CD4-positive, alpha-beta memory T cell (primary cell): ENCODE measurements around the gene ZNF777. TPM values are rescaled to one million over a fixed set of nuclear protein-coding genes. Genes with fewer than 3 reads are reported as not detected.

Experiments used
- CTCF ChIA-PET: fragments of 350-600 bp; sonication (Branson Sonifier 250); formaldehyde crosslinking; loops from one replicate; lab custom pipeline; 2021; ENCODE audit warnings: inconsistent platforms; ENCODE audit not compliant: partially characterized antibody; lab: Charles Lee
- POLR2A ChIA-PET: fragments of 350-600 bp; sonication (Branson Sonifier 250); formaldehyde crosslinking; loops from one replicate; lab custom pipeline; 2021; ENCODE audit not compliant: partially characterized antibody; lab: Charles Lee
- DNase-seq, 5 donors: peaks; one replicate each; pipeline versions ENCODE4 v3.0.0 to v3.0.0-alpha.2; 2020 to 2022; ENCODE audit warnings: mixed read lengths in 1 of 5
- H3K27ac ChIP-seq: one replicate; pipeline ENCODE4 v1.7.0; 2013; ENCODE audit warnings: low read depth, low read length
- H3K27me3 ChIP-seq: 2 replicates; pipeline ENCODE4 v1.7.0; 2013; ENCODE audit warnings: mild to moderate bottlenecking, low read length, moderate library complexity; ENCODE audit not compliant: insufficient read depth
- H3K36me3 ChIP-seq: 2 replicates; pipeline ENCODE4 v1.7.0; 2013; ENCODE audit warnings: mild to moderate bottlenecking, low read length, moderate library complexity; ENCODE audit not compliant: insufficient read depth
- H3K4me1 ChIP-seq: 2 replicates; pipeline ENCODE4 v1.7.0; 2013; ENCODE audit warnings: mild to moderate bottlenecking, low read length, moderate library complexity; ENCODE audit not compliant: insufficient read depth
- H3K4me3 ChIP-seq, 2 donors: one replicate each; pipeline ENCODE4 v1.7.0; 2013; ENCODE audit warnings: low read length in 2 of 2, mild to moderate bottlenecking in 1 of 2
- H3K9me3 ChIP-seq, 2 donors: one replicate each; pipeline ENCODE4 v1.7.0; 2013; ENCODE audit warnings: low read length in 2 of 2, control low read depth in 1 of 2; ENCODE audit not compliant: control insufficient read depth in 1 of 2
- H3K27ac Mint-ChIP-seq, 7 donors: one replicate each; pipeline ENCODE4 v1.8.0; 2020 to 2021; ENCODE audit warnings: mixed read lengths in 7 of 7, mild to moderate bottlenecking in 6 of 7, inconsistent platforms in 3 of 7, moderate library complexity in 3 of 7
- H3K27me3 Mint-ChIP-seq, 2 donors: one replicate each; pipeline ENCODE4 v1.8.0; 2020 to 2021; ENCODE audit warnings: mixed read lengths in 2 of 2
- H3K36me3 Mint-ChIP-seq, 2 donors: one replicate each; pipeline ENCODE4 v1.8.0; 2020 to 2021; ENCODE audit warnings: mixed read lengths in 2 of 2, inconsistent platforms in 1 of 2, mild to moderate bottlenecking in 1 of 2
- H3K4me1 Mint-ChIP-seq, 4 donors: one replicate each; pipeline ENCODE4 v1.8.0; 2020 to 2021; ENCODE audit warnings: mixed read lengths in 4 of 4, mild to moderate bottlenecking in 1 of 4
- H3K4me3 Mint-ChIP-seq, 8 donors: one replicate each; pipeline ENCODE4 v1.8.0; 2020 to 2021; ENCODE audit warnings: mixed read lengths in 8 of 8, mild to moderate bottlenecking in 7 of 8, moderate library complexity in 6 of 8, inconsistent platforms in 3 of 8
- H3K9me3 Mint-ChIP-seq, 8 donors: one replicate each; pipeline ENCODE4 v1.8.0; 2020 to 2021; ENCODE audit warnings: mixed read lengths in 8 of 8, mild to moderate bottlenecking in 5 of 8, inconsistent platforms in 3 of 8, moderate library complexity in 1 of 8
- intact Hi-C: fragments of 100-400 bp; cut with micrococcal nuclease; formaldehyde crosslinking; loops from one replicate; pipeline ENCODE4 v1.15.1; 2023
- polyA plus RNA-seq, 2 donors: library from polyadenylated mRNA; unstranded; fragments of 300-500 nt; fragmentation: Illumina TruSeq; gene quantifications; one replicate each; pipeline ENCODE4 v1.2.3, GENCODE V29; 2021
- total RNA-seq, 2 experiments: library from RNA; stranded (reverse); gene quantifications; one replicate each; pipeline ENCODE4 v1.2.3, GENCODE V29; 2021

ZNF777 gene
- total and polyA plus RNA-seq, 4 experiments from 2014 or later = 0.19 to 16.8 (median 9.8) TPM

GRCh38 chr7:149498811-149499210, 37.9 kb upstream of the ZNF777 start:
- no peak for DNase-seq
- Mint-ChIP-seq H3K4me3 (peak overlapping the region in 3 of 8 donors; percentile 6 to 60 (median 36)), H3K27me3 (peaks cover 0 to 4% of the 10 kb centered on the region in 2 donors), H3K4me1 (peaks cover 19 to 40% (median 27%) of the 10 kb centered on the region in 4 donors), H3K9me3 (no peaks in the 10 kb centered on the region), H3K36me3 (peaks cover 3 to 16% of the 10 kb centered on the region in 2 donors), H3K27ac (peak overlapping the region in 2 of 7 donors; percentile 3 to 53)
- POLR2A ChIA-PET = interaction anchor here (0.6 kb wide), 1 partner anchor 1585 kb away, joined by 3 read pairs; the partner anchor contains the start of gene TMUB1
- no peaks in the 10 kb centered on the region for H3K9me3 ChIP-seq
- intact Hi-C loops = loop anchor here (5.0 to 10.0 kb wide), 3 partner anchors 37 to 434 kb away; partner anchors contain the start of genes ZNF425 and ZNF777
- no peak overlapping the region for H3K4me3 ChIP-seq
- CTCF ChIA-PET = interaction anchor here (2.0 kb wide), 1 partner anchor 126 kb away, joined by 6 read pairs; no protein-coding TSS in a partner anchor
- H3K27me3 ChIP-seq = no peaks in the 10 kb centered on the region
- H3K27ac ChIP-seq = no peak overlapping the region
- peaks cover 3% of the 10 kb centered on the region for H3K36me3 ChIP-seq
- H3K4me1 ChIP-seq = peaks cover 31% of the 10 kb centered on the region

- Histone ChIP-seq H3K27ac (peak within 1 kb of the TSS; percentile 63), H3K36me3 (peaks cover 14% of the 10 kb centered on the region), H3K9me3 (no peaks in the 10 kb centered on the region), H3K4me1 (peaks cover 31% of the 10 kb centered on the region), H3K4me3 (peak within 1 kb of the TSS; percentile 62 to 84), H3K27me3 (no peaks in the 10 kb centered on the region)
- ChIA-PET CTCF (no interaction called here), POLR2A (no interaction called here)
- H3K27me3 Mint-ChIP-seq = no peaks in the 10 kb centered on the region
- no peaks in the 10 kb centered on the region for H3K9me3 Mint-ChIP-seq
- intact Hi-C loops = loop anchor here (1.0 to 10.0 kb wide), 9 partner anchors 35 to 433 kb away; partner anchors contain the start of genes ZNF212, ZNF425, ZNF777 and ZNF783
- peak within 1 kb of the TSS; percentile 92 to 99 (median 95) for H3K4me3 Mint-ChIP-seq
- H3K27ac Mint-ChIP-seq = peak within 1 kb of the TSS; percentile 91 to 98 (median 96)
- peaks cover 21 to 44% (median 27%) of the 10 kb centered on the region in 4 donors for H3K4me1 Mint-ChIP-seq
- peaks cover 11 to 28% of the 10 kb centered on the region in 2 donors for H3K36me3 Mint-ChIP-seq
- peak; percentile 77 to 81 (median 78) for DNase-seq
Measured at GRCh38 chr7:149497467-149498261, 36.8 kb upstream of the ZNF777 start, which contains the start of gene ZNF746. Gene ZNF746 (minus strand): TSS chr7:149497809. CDS start chr7:149497536, 273 bp downstream.

- Mint-ChIP-seq H3K4me1 (peaks cover 21 to 44% (median 27%) of the 10 kb centered on the region in 4 donors), H3K9me3 (no peaks in the 10 kb centered on the region), H3K27ac (peak overlapping the region; percentile 91 to 98 (median 96)), H3K4me3 (peak overlapping the region; percentile 92 to 99 (median 95)), H3K36me3 (peaks cover 16 to 36% of the 10 kb centered on the region in 2 donors), H3K27me3 (no peaks in the 10 kb centered on the region)
- ChIA-PET POLR2A (interaction anchor here (0.7 to 2.3 kb wide), 3 partner anchors 36 to 350 kb away, joined by 3 to 7 read pairs (median 4); partner anchors contain the start of genes ZNF398, ZNF777 and ZNF783), CTCF (interaction anchor here (0.7 to 1.6 kb wide), 3 partner anchors 30 to 105 kb away, joined by 3 to 9 read pairs (median 3); partner anchors contain the start of gene ZNF777)
- Histone ChIP-seq H3K27me3 (no peaks in the 10 kb centered on the region), H3K9me3 (no peaks in the 10 kb centered on the region), H3K36me3 (peaks cover 23% of the 10 kb centered on the region), H3K4me3 (peak overlapping the region; percentile 30 to 84), H3K4me1 (peaks cover 31% of the 10 kb centered on the region), H3K27ac (peak overlapping the region; percentile 63)
- intact Hi-C loops = loop anchor here (1.0 to 10.0 kb wide), 9 partner anchors 35 to 432 kb away; partner anchors contain the start of genes ZNF212, ZNF425, ZNF777 and ZNF783
- DNase-seq = peak; percentile 42 to 67 (median 46)
Measured at GRCh38 chr7:149496642-149497391, 36.0 kb upstream of the ZNF777 start.

- no peaks in the 10 kb centered on the region for H3K27me3 Mint-ChIP-seq
- ChIA-PET CTCF (interaction anchor here (0.7 to 1.9 kb wide), 6 partner anchors 29 to 130 kb away, joined by 3 to 9 read pairs (median 4); partner anchors contain the start of gene ZNF777), POLR2A (interaction anchor here (0.7 to 2.3 kb wide), 4 partner anchors 36 to 349 kb away, joined by 3 to 7 read pairs (median 4); partner anchors contain the start of genes ZNF398, ZNF777 and ZNF783)
- H3K4me3 Mint-ChIP-seq = peak overlapping the region; percentile 92 to 99 (median 95)
- peaks cover 30% of the 10 kb centered on the region for H3K36me3 ChIP-seq
- H3K9me3 Mint-ChIP-seq = no peaks in the 10 kb centered on the region
- H3K9me3 ChIP-seq = no peaks in the 10 kb centered on the region
- peak overlapping the region in 1 of 2 donors; percentile 30 for H3K4me3 ChIP-seq
- peak overlapping the region; percentile 6 for H3K27ac ChIP-seq
- peak overlapping the region; percentile 51 to 98 (median 96) for H3K27ac Mint-ChIP-seq
- H3K4me1 ChIP-seq = peaks cover 31% of the 10 kb centered on the region
- no peaks in the 10 kb centered on the region for H3K27me3 ChIP-seq
- H3K4me1 Mint-ChIP-seq = peaks cover 21 to 44% (median 27%) of the 10 kb centered on the region in 4 donors
- DNase-seq = no peak
- intact Hi-C loops = loop anchor here (5.0 to 10.0 kb wide), 3 partner anchors 34 to 431 kb away; partner anchors contain the start of genes ZNF425 and ZNF777
- peaks cover 23 to 44% of the 10 kb centered on the region in 2 donors for H3K36me3 Mint-ChIP-seq
Measured at GRCh38 chr7:149495785-149496641, 35.2 kb upstream of the ZNF777 start.

GRCh38 chr7:149494738-149495368, 34.0 kb upstream of the ZNF777 start:
- intact Hi-C loops = loop anchor here (5.0 to 10.0 kb wide), 3 partner anchors 33 to 430 kb away; partner anchors contain the start of genes ZNF425 and ZNF777
- CTCF ChIA-PET = interaction anchor here (1.1 to 1.9 kb wide), 4 partner anchors 34 to 131 kb away, joined by 4 to 9 read pairs (median 6); partner anchors contain the start of gene ZNF777
- peaks cover 16 to 34% (median 22%) of the 10 kb centered on the region in 4 donors for H3K4me1 Mint-ChIP-seq
- Histone ChIP-seq H3K27me3 (no peaks in the 10 kb centered on the region), H3K9me3 (no peaks in the 10 kb centered on the region), H3K4me3 (no peak overlapping the region), H3K36me3 (peaks cover 36% of the 10 kb centered on the region), H3K4me1 (peaks cover 31% of the 10 kb centered on the region), H3K27ac (no peak overlapping the region)
- peak overlapping the region in 6 of 7 donors; percentile 19 to 98 (median 46) for H3K27ac Mint-ChIP-seq
- POLR2A ChIA-PET = interaction anchor here (2.3 kb wide), 1 partner anchor 35 kb away, joined by 7 read pairs; the partner anchor contains the start of gene ZNF777
- peak overlapping the region in 6 of 8 donors; percentile 2 to 99 (median 40) for H3K4me3 Mint-ChIP-seq
- peaks cover 34 to 56% of the 10 kb centered on the region in 2 donors for H3K36me3 Mint-ChIP-seq
- DNase-seq = no peak
- H3K27me3 Mint-ChIP-seq = no peaks in the 10 kb centered on the region
- H3K9me3 Mint-ChIP-seq = no peaks in the 10 kb centered on the region
